GM19438 (cell line): ENCODE data around the gene ACER2.

Experiments
- ATAC-seq: cut with Tn5 transposase; IDR thresholded peaks from one replicate; pipeline ENCODE4 v1.9.1; 2021; ENCODE audit warnings: low read depth; ENCODE audit not compliant: unreplicated experiment

Gene ACER2

GRCh38 chr9:19446361-19446861 is 37.6 kb downstream of the ACER2 start:
- no peak for ATAC-seq

GRCh38 chr9:19451240-19452087 is 42.7 kb downstream of the ACER2 start:
- peak; percentile 89 for ATAC-seq

- ATAC-seq, result no peak
These were observed 47.6 kb downstream of the ACER2 start for GRCh38 chr9:19456426-19456825.

GRCh38 chr9:19456996-19457692 is 48.3 kb downstream of the ACER2 start:
- ATAC-seq, result peak; percentile 93

- peak; percentile 27 for ATAC-seq
These were observed 48.8 kb downstream of the ACER2 start for GRCh38 chr9:19457693-19458009.

GRCh38 chr9:19460243-19460642 is 51.4 kb downstream of the ACER2 start:
- ATAC-seq, result no peak

- ATAC-seq, result no peak
These were observed 52.3 kb downstream of the ACER2 start for GRCh38 chr9:19461135-19461534.

GRCh38 chr9:19464061-19464763 is 55.4 kb downstream of the ACER2 start:
- peak; percentile 2 for ATAC-seq

- ATAC-seq, result peak; percentile 96
These were observed 56.2 kb downstream of the ACER2 start for GRCh38 chr9:19464764-19465585.

- no peak for ATAC-seq
These were observed 56.9 kb downstream of the ACER2 start for GRCh38 chr9:19465586-19466279.

- ATAC-seq, result no peak
These were observed 57.5 kb downstream of the ACER2 start for GRCh38 chr9:19466280-19466639.

- no peak for ATAC-seq
These were observed 60.5 kb downstream of the ACER2 start for GRCh38 chr9:19469271-19469670.

- no peak for ATAC-seq
These were observed 61.8 kb downstream of the ACER2 start for GRCh38 chr9:19470567-19470966.

GRCh38 chr9:19470981-19471650 is 62.3 kb downstream of the ACER2 start:
- no peak for ATAC-seq

GRCh38 chr9:19471737-19472648 is 63.2 kb downstream of the ACER2 start:
- ATAC-seq, result peak; percentile 91

GRCh38 chr9:19473605-19474004 is 64.8 kb downstream of the ACER2 start:
- no peak for ATAC-seq

- ATAC-seq, result no peak
These were observed 71.1 kb downstream of the ACER2 start for GRCh38 chr9:19479874-19480273.

GRCh38 chr9:19480345-19480744 is 71.5 kb downstream of the ACER2 start:
- ATAC-seq, result no peak
